ENCODE measurements around the gene RALGAPA2. TPM values are rescaled to one million over a fixed set of nuclear protein-coding genes. Genes with fewer than 3 reads are reported as not detected.

RALGAPA2 gene
- 15.8 TPM for polyA plus RNA-seq (2012; ENCODE audit: insufficient read depth, insufficient read length)

DNA sequence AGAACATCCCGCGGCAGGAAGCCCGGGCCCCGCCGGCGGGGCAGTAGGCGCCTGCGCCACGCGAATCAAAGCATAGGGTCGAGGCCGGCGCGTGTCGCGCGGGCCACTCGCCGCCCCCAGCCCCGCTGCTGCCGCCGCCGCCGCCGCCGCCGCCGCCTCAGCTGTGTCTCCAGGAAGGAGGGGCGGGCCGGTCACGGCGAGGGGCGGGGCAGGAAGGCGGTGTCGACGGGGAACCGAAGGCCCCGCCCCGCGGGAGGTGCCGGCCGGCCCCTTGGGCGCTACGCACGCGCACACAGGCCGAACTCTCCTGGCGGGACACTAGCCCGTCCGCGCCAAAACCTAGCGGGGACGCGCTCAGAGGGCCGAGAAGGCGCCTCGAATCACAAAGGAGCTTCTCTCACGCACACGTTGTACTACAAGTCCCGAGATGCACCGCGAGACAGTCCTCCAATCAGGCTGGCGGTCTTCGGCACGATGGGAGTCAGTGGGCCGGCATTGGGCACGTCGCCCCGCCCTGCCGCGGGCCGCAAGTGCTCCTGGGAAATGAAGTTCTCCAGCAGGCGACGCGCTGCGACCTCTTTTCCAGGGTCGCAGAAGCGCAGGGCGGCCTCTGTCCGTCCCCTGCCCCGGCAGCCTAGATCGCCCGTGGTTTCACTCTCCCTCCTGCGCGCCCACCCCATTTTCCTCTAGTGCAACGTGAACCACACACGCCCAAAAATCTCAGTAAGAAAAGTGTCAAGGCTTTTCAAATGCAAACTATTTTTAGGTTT, at the start of gene RALGAPA2:
Gene RALGAPA2, minus strand, starts transcription at position 171 of the 770 bp plus-strand sequence. Its CDS starts 164 bp downstream, at position 7.
- peak within 1 kb of the TSS; percentile 75 for H3K4me3 ChIP-seq (ENCODE audit: low read length)
- peak; percentile 96 for DNase-seq (ENCODE audit: low read depth, low spot score)

DNA sequence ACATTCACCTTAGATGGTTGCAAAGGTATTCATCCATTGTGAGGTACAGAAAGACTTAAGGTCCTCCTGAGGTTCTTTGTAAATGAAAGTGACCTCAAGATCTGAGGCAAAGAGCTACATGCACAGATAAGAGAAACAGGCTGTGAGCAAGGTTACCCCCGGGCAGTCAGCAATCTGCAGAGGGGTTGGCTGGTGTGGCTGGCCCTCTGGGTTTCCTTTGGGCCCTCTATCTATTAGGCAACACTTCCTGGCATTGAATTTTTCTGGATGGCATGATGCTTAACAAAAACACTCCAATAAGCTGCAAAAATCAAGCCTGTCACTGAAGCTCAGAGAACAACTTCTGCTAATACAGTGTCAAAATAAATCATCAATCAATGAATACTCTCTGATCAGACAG, 48.9 kb upstream of the RALGAPA2 start:
- H3K4me3 ChIP-seq (ENCODE audit: low read length) = no peak overlapping the region
- DNase-seq (ENCODE audit: low read depth, low spot score) = no peak

DNA sequence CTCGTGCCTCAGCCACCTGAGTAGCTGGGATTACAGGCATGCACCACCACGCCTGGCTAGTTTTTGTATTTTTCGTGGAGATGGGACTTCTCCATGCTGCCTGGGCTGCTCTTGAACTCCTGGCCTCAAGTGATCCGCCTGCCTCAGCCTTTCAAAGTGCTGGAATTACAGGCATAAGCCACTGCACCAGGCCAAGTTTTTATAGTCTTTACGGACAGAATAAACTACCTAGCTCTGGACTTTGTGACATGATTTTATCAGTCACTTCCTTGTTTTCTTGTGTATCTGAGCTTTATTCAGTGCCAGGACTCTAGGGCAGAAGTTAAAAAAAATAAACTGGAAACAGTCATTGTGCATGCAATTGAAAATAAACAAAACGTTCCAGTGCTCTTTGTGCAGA, 46.7 kb upstream of the RALGAPA2 start:
- no peak overlapping the region for H3K4me3 ChIP-seq (ENCODE audit: low read length)
- no peak for DNase-seq (ENCODE audit: low read depth, low spot score)

DNA sequence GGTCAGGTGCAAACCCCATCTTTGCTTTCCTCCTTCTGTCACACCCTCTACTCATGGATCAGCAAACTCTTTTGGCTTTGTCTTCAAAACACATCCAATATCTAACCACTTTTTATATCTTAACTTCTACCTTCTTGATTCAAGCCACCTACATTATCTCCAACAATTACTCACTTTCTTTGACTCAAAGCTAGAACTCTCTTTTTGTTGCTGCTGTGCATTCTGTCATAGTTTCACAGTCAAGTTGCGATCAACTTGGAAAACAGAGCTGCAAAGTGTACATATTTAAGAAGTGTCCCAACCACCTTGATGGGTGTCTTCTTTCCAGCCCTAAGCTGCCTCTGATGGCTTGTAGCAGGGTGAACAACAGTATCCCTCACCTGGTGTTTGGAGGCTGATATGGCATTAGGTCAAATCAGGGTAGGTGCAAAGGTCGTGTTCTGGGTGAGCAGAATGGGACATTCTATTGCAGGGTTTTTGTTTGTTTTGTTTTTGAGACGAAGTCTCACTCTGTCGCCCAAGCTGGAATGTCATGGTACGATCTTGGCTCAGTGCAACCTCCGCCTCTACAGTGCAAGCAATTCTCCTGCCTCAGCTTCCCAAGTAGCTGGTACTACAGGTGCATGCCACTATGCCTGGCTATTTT, 43.4 kb upstream of the RALGAPA2 start:
- H3K4me3 ChIP-seq (ENCODE audit: low read length) = no peak overlapping the region
- DNase-seq (ENCODE audit: low read depth, low spot score) = no peak

DNA sequence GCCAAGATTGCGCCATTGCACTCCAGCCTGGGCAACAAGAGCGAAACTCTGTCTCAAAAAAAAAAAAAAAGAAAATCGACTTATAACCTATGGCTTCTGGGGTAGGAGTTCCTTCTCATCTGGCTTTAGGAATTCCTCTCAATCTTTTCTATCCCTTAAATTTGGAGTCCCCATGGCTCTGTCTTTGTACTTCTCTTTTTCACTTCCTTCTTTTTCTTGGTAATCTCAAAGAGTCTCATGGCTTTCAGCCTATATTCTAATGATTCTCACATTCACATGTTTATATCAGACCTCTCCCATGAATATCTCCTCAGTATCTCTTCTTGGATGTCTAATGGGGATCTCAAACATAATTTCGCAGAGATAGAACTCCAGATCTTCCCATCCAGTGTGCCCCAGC, 42.8 kb upstream of the RALGAPA2 start:
- no peak for DNase-seq (ENCODE audit: low read depth, low spot score)

DNA sequence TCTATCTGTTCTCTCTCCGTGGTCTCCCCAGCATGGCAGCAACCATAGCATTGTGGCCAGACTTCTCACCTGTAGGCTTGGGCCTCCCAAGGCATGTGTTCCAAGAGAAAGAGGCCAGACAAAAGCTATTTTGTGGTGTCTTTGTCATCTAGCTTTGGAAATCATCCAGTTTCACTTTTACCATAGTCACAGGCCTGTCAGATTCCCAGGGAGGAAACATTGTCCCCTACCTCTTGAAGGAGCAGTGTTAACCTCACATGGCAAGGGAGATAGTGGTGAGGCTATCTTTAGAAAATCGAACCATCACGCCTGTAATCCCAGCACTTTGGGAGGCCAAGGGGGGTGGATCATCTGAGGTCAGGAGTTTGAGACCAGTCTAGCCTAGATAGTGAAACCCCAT, 42.3 kb upstream of the RALGAPA2 start:
- DNase-seq (ENCODE audit: low read depth, low spot score) = no peak
- no peak overlapping the region for H3K4me3 ChIP-seq (ENCODE audit: low read length)

More for the DNA sequence above, 42.8 kb upstream of the RALGAPA2 start:
- no peak overlapping the region for H3K4me3 ChIP-seq (ENCODE audit: low read length)

DNA sequence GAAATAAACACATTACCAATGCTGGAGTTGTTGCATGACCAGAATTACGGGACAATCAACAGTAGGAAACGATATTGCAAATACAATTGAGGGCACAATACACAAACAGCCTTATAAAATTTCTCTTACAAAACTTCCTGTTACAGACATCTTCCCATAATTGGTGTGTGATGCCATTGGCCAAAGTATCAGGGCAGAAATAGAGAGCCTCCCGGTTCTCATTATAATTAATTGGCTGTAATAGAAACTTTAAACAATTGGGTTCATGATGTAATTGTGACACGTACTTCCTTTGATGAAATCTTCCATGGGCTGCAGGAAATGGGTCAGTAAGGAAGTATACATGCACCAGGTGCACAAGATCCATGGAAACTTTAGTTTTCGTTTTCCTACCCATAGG, 40.3 kb upstream of the RALGAPA2 start:
- no peak overlapping the region for H3K4me3 ChIP-seq (ENCODE audit: low read length)
- no peak for DNase-seq (ENCODE audit: low read depth, low spot score)

DNA sequence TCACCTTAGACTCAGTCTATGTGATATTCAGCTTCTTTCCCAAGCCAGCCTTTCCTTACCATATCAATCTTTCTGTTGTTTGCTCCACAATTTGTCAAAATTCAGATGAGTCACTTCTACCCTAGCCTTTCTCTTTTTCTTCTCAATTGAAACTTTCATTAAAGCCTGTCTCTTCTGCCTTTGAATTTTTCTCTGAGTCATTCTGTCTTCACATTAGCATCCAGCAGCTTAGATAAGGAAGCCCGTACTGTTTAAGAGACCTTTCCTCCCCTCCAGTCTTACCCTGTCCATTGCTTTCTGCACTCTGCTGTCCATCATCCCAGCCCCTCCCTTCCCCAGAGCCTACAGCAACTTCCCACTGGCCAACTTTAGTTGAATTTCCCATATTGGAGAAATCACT, 34.9 kb upstream of the RALGAPA2 start:
- H3K4me3 ChIP-seq (ENCODE audit: low read length) = no peak overlapping the region
- no peak for DNase-seq (ENCODE audit: low read depth, low spot score)

DNA sequence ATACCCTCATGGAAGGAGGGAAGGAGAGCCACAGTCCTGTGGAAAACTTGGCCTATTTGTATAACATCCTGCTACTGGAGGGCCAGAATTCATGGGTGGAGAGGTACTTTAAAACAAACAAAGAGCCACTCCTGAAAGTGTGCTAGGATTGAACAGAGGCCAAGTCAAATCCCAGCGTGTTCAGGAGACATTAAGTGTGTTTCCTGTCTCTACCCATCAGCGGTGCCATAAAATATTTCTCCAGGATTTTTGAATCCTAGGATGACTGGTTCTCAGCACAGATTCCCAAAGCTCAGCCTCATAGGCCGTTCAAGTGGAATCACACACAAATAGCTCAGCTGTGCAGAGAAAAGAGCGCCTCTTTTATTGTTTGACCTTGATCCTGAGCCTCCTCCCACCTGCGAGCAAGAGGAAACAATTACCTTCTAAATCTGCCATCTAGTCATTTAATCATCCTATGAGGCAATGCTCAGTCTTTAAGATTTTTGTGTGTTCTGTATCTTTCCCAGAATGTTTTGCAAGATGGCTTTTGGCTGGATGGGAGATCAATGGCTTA, 31.8 kb upstream of the RALGAPA2 start:
- H3K4me3 ChIP-seq (ENCODE audit: low read length) = no peak overlapping the region
- DNase-seq (ENCODE audit: low read depth, low spot score) = no peak

DNA sequence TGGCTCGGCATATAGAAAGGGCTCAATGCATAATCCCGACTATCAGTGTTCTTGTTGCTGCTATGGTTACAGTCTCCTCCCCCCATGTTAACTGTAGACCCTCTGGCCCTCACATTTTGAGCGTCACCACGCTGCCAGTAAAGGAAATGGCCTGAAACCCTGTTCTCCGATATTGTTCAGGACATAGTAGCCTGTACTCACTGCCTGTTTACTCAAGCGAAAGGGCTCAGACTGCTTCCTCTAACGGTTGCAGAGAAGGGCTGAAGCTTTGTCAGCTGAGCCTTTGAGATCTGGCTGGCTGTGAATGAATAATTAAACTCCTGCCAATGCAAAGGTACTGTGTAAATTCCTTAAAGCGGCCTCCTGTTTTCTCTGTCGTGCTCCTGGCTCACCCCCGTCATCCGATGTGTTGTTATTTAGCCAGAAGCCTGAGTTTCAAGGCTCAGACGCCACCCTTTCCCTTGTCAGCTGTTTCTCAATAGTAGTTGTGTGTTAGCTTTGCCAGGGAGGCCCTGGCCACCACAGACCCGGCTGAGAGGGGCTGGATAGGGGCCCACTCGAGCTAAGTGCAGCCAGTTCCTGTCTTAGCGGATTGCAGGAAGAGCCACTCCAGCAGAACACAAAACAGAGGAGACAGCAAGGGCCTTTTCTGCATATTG, 31.2 kb upstream of the RALGAPA2 start:
- H3K4me3 ChIP-seq (ENCODE audit: low read length) = no peak overlapping the region
- DNase-seq (ENCODE audit: low read depth, low spot score) = no peak

DNA sequence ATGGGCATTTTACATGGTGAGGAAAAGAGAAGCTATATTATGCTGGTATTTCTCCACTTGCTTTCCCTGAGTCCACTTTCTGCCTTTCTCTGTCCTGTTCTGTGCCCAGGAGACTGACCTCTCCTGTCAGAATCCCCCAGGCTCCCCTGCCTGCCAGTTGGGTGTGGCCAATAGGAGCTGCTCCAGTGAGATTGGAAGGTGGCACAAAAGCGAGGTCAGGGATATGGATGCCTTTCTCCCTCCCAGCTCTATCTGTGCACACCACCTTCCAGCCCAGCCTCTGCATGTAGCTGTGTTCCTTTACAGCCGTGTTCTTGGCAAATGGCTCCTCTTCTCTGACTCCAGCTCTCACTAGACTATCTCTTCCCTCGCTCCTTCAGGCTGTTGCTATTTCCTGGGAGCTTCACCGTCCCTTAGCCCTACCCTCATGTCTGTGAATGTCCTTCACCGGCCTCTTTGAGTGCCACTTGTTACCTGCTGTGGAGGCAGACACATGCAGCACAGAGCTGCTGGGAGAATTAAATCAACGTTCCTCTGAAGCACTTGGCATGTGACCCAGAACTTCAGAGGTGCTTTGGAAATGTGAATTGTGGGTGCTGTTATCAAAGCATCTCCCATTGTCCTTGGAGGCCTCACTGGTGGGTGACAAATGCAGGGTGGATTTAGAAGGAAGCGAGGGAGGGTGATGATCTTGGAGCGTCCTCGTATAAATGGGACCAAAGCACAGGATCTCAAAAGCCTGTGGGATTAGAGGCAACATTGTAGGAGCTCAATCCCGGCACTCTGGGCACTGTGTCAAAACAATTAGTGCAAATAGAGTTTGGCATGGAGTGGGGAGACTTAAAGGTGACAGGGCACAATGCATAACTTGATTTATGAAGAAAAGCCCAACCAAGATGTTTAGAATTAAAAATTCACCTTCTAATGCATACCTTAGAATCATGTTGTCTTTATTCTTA, 28.9 kb upstream of the RALGAPA2 start:
- no peak for DNase-seq (ENCODE audit: low read depth, low spot score)

DNA sequence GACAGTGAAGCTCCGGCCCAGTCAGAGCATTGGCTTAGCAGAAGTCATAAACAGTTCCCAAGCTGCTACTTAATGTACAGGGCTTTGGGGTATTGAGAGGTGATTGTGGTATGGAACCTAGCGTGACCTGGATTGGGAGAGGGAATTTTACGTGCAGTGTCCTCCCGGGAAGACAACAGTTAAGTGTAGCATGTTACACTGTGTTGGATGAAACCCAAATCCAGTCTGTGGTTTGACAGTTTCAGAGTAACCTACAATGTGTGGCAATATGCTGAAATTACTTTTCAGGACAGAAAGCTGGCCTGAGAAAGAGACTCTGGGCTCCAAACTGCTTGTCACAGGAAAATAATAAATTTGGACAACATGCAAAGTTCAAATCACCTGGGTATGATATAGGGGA, 28.1 kb upstream of the RALGAPA2 start:
- DNase-seq (ENCODE audit: low read depth, low spot score) = no peak
- no peak overlapping the region for H3K4me3 ChIP-seq (ENCODE audit: low read length)

More for the DNA sequence above, 28.9 kb upstream of the RALGAPA2 start:
- no peak overlapping the region for H3K4me3 ChIP-seq (ENCODE audit: low read length)

DNA sequence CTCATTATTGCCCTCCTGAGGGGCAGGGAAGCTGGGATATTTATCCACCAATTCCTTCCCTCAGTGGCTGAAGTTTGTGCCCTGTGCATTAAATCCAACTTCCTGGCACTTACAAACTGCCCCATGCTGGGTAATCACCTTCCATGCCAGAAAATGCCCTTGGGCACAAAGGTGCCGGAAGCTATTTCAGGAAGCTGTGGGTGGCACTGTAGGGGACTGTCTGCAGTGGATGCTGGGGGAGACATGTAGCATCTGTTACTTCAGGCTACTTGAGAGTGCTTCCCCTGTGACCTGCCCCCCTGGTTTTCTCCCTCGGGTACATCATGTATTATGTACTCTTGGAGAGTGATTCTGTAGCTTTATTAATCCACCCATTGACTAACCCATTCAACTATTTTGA, 24.7 kb upstream of the RALGAPA2 start:
- DNase-seq (ENCODE audit: low read depth, low spot score) = no peak
- no peak overlapping the region for H3K4me3 ChIP-seq (ENCODE audit: low read length)

DNA sequence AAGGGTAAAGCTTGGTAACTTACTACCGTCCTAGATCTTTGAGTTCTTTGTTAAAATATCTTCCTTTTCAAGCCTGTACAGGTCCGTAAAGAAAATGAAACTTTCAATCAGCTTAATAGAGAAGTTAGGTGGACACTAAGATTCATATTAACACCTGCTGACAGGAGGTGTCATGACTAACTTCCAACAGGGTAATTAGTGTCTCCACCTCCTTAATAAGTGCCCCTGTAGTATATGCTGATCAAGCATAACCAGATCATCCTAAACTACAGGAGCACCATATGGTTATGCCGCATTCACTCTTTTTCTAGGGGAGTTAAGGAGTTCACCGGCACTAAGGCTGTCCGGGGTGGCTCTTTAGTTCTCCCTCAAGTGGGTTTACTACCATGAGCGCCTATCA, 23.9 kb upstream of the RALGAPA2 start:
- no peak for DNase-seq (ENCODE audit: low read depth, low spot score)
- no peak overlapping the region for H3K4me3 ChIP-seq (ENCODE audit: low read length)

DNA sequence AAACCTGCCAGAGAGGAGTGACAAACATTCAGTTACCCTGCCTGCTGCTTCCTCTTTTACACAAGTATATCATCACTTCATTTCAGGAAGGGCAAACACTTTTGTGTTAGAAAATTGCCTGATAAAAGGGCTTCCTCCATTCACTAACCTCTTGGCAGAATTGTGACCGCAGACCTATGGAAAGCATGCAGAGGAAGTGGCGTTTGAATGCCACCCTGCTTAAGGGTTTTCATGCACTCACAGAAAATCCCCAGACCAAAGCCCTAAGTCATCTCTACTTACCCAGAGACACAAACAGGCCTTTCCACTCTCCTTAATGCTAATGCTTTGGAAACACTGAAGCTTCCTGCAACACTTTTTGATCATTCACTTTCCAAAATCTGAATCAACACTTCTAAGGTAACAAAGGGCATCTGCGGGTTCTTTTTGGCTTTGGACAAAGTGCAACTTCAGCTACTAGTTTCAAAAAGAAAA, 22.1 kb upstream of the RALGAPA2 start:
- peak; percentile 72 for DNase-seq (ENCODE audit: low read depth, low spot score)
- H3K4me3 ChIP-seq (ENCODE audit: low read length) = no peak overlapping the region

DNA sequence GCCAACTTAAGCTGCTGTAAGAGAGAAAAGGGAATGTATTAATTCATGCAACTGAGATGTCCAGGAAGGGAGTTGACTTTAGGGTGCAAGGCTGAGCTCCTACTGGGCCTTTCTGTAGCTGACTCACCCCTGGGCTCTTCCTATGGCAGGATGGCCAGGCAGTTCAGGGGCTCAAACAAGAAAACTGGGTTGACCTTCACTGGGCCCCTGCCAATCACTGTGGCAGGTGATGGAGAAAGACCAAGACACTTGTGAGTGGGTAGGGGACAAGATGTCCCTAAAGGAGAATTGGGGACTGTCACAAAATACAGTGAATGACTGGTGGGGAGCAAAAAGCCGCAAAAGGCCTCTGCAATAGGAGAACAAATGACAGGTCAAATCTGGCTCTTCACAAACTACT, 21.5 kb upstream of the RALGAPA2 start:
- no peak for DNase-seq (ENCODE audit: low read depth, low spot score)
- H3K4me3 ChIP-seq (ENCODE audit: low read length) = no peak overlapping the region

DNA sequence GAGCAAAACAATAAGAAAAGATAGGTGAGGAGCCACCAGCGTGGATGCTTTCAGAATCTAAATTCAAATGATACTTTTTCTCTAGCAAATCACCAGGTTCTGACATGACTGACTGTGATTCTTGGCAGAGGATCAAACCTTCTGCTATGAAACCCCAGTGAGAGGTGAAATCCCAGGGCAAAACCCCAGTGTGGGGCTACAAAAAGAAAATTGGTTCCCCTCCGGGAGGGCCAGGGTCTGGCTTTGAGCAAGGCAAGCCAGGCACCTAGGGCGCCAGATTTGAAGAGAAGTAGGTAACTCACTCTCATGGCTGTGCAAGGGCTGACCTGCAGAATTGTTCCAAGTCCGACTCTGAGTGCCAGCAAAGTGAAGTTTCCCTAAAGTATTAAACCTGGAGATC, 20.2 kb upstream of the RALGAPA2 start:
- no peak for DNase-seq (ENCODE audit: low read depth, low spot score)
- no peak overlapping the region for H3K4me3 ChIP-seq (ENCODE audit: low read length)

DNA sequence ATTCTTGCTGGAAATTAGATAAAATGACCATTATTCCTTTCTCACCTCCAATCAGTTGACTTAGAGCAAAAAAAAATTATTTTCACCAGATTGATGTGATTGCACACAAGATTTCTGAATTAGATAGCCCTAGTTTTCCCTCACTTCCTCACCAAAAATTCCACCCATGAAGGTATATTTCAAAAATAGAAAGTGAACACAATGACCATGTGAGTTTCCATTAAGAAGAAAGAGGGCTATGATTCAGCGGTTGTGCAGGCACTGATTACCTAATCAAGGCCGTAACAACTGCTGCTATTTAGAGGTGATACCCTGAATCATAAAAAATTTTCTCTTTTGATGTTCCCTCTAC, 19.5 kb upstream of the RALGAPA2 start:
- DNase-seq (ENCODE audit: low read depth, low spot score) = no peak
- H3K4me3 ChIP-seq (ENCODE audit: low read length) = no peak overlapping the region
